ENCODE results near the gene EGR1. TPM values are rescaled to one million over a fixed set of nuclear protein-coding genes. Genes with fewer than 3 reads are reported as not detected.

EGR1 gene
- total RNA-seq, 1 experiment from 2014 or later = 83.3 TPM

DNA sequence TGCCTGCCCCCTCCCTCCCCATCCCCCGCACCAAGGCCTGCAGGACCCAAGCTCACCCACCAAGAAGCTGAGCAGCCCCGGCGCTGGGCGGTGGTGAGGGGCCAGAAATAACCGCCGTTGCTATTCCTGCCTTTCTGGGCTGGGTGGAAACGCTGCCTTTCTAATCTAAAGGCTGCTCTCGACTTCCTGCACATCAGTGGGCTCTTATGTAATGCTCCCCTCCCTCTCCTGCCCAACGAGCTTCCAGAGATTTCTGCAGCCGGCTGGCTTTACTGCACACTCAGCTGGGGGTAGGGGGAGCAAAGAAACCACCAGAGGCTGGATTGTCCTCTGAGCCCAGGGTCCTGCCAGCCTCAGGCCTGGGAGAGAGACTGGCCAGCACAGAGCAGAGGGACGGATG, 6.9 kb upstream of the EGR1 start:
- Histone ChIP-seq H3K23ac (ENCODE audit: insufficient read length, low read depth, low read length) (no peak overlapping the region), H4K5ac (ENCODE audit: insufficient read length, low read depth, low read length) (no peak overlapping the region), H3K14ac (ENCODE audit: insufficient read depth, low read length) (no peak overlapping the region), H2AK5ac (ENCODE audit: insufficient read length, low read length) (no peak overlapping the region), H3T11ph (ENCODE audit: low read length) (no peak overlapping the region), H2BK120ac (ENCODE audit: low read depth, low read length, poor library complexity, severe bottlenecking) (no peak overlapping the region), H2BK12ac (ENCODE audit: insufficient read length, low read depth, low read length) (no peak overlapping the region), H3K4me1 (ENCODE audit: insufficient read depth, low read length) (no peaks in the 10 kb centered on the region; the same call in 1 of the 2 replicates), H3K56ac (ENCODE audit: insufficient read length, low read depth, low read length) (no peak overlapping the region), H4K91ac (ENCODE audit: insufficient read length, low read depth, low read length) (no peak overlapping the region), H2BK5ac (ENCODE audit: insufficient read length, low read length) (no peak overlapping the region), H4K20me1 (ENCODE audit: control insufficient read depth, insufficient read depth, insufficient read length) (no peaks in the 10 kb centered on the region), H3K27ac (ENCODE audit: insufficient read length, low read depth, low read length) (no peak overlapping the region), H4K8ac (replicated peaks; ENCODE audit: insufficient read length, low read depth, low read length) (no peak overlapping the region), H2BK20ac (ENCODE audit: low read depth, low read length, poor library complexity, severe bottlenecking) (no peak overlapping the region), H3K79me2 (ENCODE audit: insufficient read depth, low read length) (no peaks in the 10 kb centered on the region), H3K9me3 (ENCODE audit: control insufficient read depth, low read depth, low read length) (no peaks in the 10 kb centered on the region), H3K4ac (ENCODE audit: low read depth, low read length) (no peak overlapping the region), H2BK15ac (ENCODE audit: low read depth, low read length) (no peak overlapping the region), H3K27me3 (ENCODE audit: insufficient read depth, low read length) (no peaks in the 10 kb centered on the region), H3K79me1 (ENCODE audit: insufficient read depth, low read depth, low read length, poor library complexity, severe bottlenecking) (no peaks in the 10 kb centered on the region), H3K9ac (ENCODE audit: extremely low read depth, insufficient read length, low read length) (no peak overlapping the region), H2AFZ (ENCODE audit: low read length) (no peak overlapping the region), H3K18ac (ENCODE audit: insufficient read length, low read depth, low read length) (no peak overlapping the region), H3K4me2 (ENCODE audit: insufficient read depth, insufficient read length, low read length) (no peak overlapping the region), H3K23me2 (ENCODE audit: insufficient read length, low read depth, low read length, poor library complexity, severe bottlenecking) (peaks cover 2% of the 10 kb centered on the region)
- Mint-ChIP-seq H3K36me3 (ENCODE audit: insufficient read depth in 1 of 3, low read depth in 3 of 3) (no peaks in the 10 kb centered on the region), H3K4me3 (no peak overlapping the region), H3K9me3 (no peaks in the 10 kb centered on the region; a peak in 1 of 5 replicates), H3K27me3 (ENCODE audit: low read depth) (no peaks in the 10 kb centered on the region; the same call in 1 of the 2 replicates), H3K27ac (no peak overlapping the region; a peak in 1 of 7 replicates), H3K4me1 (peaks cover 32 to 44% of the 10 kb centered on the region in 2 experiments)
- TF ChIP-seq, protein P1, sequence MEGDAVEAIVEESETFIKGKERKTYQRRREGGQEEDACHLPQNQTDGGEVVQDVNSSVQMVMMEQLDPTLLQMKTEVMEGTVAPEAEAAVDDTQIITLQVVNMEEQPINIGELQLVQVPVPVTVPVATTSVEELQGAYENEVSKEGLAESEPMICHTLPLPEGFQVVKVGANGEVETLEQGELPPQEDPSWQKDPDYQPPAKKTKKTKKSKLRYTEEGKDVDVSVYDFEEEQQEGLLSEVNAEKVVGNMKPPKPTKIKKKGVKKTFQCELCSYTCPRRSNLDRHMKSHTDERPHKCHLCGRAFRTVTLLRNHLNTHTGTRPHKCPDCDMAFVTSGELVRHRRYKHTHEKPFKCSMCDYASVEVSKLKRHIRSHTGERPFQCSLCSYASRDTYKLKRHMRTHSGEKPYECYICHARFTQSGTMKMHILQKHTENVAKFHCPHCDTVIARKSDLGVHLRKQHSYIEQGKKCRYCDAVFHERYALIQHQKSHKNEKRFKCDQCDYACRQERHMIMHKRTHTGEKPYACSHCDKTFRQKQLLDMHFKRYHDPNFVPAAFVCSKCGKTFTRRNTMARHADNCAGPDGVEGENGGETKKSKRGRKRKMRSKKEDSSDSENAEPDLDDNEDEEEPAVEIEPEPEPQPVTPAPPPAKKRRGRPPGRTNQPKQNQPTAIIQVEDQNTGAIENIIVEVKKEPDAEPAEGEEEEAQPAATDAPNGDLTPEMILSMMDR (conservative IDR thresholded peaks at IDR 0.05) = no peak
- WGBS (ENCODE audit: extremely low coverage, insufficient read length, low lambda C conversion rate) = no CpG with 5 or more reads among the region's 11 CpGs
- DNase-seq = no peak
